K562 (cell line): ENCODE results near the gene LATS2.

Source experiments
- ATF7 ChIP-seq: fragments of 450-650 bp; IDR thresholded peaks from 2 replicates; pipeline ENCODE4 v1.7.1; 2014; ENCODE audit warnings: mild to moderate bottlenecking, moderate library complexity
- CTCF ChIP-seq, 3 experiments: IDR thresholded peaks in 2 of 3; conservative IDR thresholded peaks in 1 of 3; 2 replicates each; pipeline ENCODE4 v1.5.1; 2011 to 2012; ENCODE audit warnings: low read length in 3 of 3, mild to moderate bottlenecking in 3 of 3, control low read depth in 2 of 3, improper control_type of control experiment in 1 of 3, inconsistent platforms in 1 of 3, low read depth in 1 of 3, mixed read lengths in 1 of 3, moderate library complexity in 1 of 3; ENCODE audit not compliant: insufficient read depth in 2 of 3
- HDAC6 ChIP-seq: IDR thresholded peaks from 2 replicates; pipeline ENCODE4 v1.6.1; 2012; ENCODE audit warnings: low read depth, mild to moderate bottlenecking, control low read depth, inconsistent platforms, low read length, moderate library complexity

- TF ChIP-seq CTCF (IDR thresholded peaks at IDR 0.05 in 2 of 3, conservative IDR thresholded peaks at IDR 0.05 in 1 of 3; ENCODE audit: insufficient read depth in 2 of 3, low read depth in 1 of 3, low read length in 3 of 3) (no peak), HDAC6 (no peak), ATF7 (no peak)
These were observed 28.1 kb downstream of the LATS2 start for GRCh38 chr13:21033212-21033840.
